Neuronal stem cell (in vitro differentiated cells): Measurements from ENCODE around the gene CD58.
"Not testable (repeated sequence)": the region's sequence is repeated elsewhere in the genome, so short reads cannot be mapped to it uniquely, and the experiment has no call there.

Experiments
- DNase-seq: peaks from one replicate; pipeline ENCODE4 v3.0.0-alpha.2; 2013; ENCODE audit warnings: low spot score
- H2AFZ ChIP-seq: one replicate; pipeline ENCODE4 v1.6.1; 2013; ENCODE audit warnings: mild to moderate bottlenecking, low read length, inconsistent platforms
- H2AK5ac ChIP-seq: 2 replicates; pipeline ENCODE4 v1.6.1; 2013; ENCODE audit warnings: low read depth, mild to moderate bottlenecking, inconsistent platforms, low read length, moderate library complexity, mixed read lengths
- H2BK120ac ChIP-seq: 2 replicates; pipeline ENCODE4 v1.6.1; 2013; ENCODE audit warnings: low read depth, mild to moderate bottlenecking, inconsistent platforms, low read length, moderate library complexity, mixed read lengths
- H2BK12ac ChIP-seq: one replicate; pipeline ENCODE4 v1.6.1; 2013; ENCODE audit warnings: low read length, inconsistent platforms
- H2BK15ac ChIP-seq: 2 replicates; pipeline ENCODE4 v1.6.1; 2013; ENCODE audit warnings: mild to moderate bottlenecking, low read length, inconsistent platforms, mixed read lengths
- H2BK5ac ChIP-seq: one replicate; pipeline ENCODE4 v1.6.1; 2013; ENCODE audit warnings: inconsistent platforms, mild to moderate bottlenecking, low read length, moderate library complexity
- H3K14ac ChIP-seq: one replicate; pipeline ENCODE4 v1.6.1; 2013; ENCODE audit warnings: low read length, inconsistent platforms
- H3K18ac ChIP-seq: 2 replicates; pipeline ENCODE4 v1.6.1; 2013; ENCODE audit warnings: low read length, inconsistent platforms
- H3K23ac ChIP-seq: 2 replicates; pipeline ENCODE4 v1.6.1; 2013; ENCODE audit warnings: low read depth, mild to moderate bottlenecking, mixed read lengths, low read length, inconsistent platforms; ENCODE audit not compliant: poor library complexity
- H3K27ac ChIP-seq: replicated peaks from 3 replicates; pipeline ENCODE4 v1.5.1; 2013; ENCODE audit warnings: low read length, inconsistent platforms
- H3K27me3 ChIP-seq, 3 experiments: 2 replicates each; pipeline ENCODE4 v1.6.1; 2013; ENCODE audit warnings: low read length in 3 of 3, mild to moderate bottlenecking in 2 of 3, inconsistent platforms in 1 of 3, low read depth in 1 of 3, mixed read lengths in 1 of 3, moderate library complexity in 1 of 3; ENCODE audit not compliant: control insufficient read depth in 3 of 3, insufficient read depth in 3 of 3
- H3K36me3 ChIP-seq, 2 donors: replicated peaks in 1 of 2; 2 replicates each; pipeline ENCODE4 v1.6.1; 2013; ENCODE audit warnings: low read length in 2 of 2; ENCODE audit not compliant: control insufficient read depth in 2 of 2, insufficient read depth in 2 of 2
- H3K4ac ChIP-seq: 2 replicates; pipeline ENCODE4 v1.6.1; 2013; ENCODE audit warnings: inconsistent platforms, mild to moderate bottlenecking, low read length, moderate library complexity
- H3K4me1 ChIP-seq, 2 donors: 1 replicate in 1 of 2; 2 replicates in 1 of 2; pipeline ENCODE4 v1.6.1; 2013; ENCODE audit warnings: low read length in 2 of 2, low read depth in 1 of 2; ENCODE audit not compliant: control insufficient read depth in 2 of 2, insufficient read depth in 1 of 2
- H3K4me2 ChIP-seq: one replicate; pipeline ENCODE4 v1.6.1; 2013; ENCODE audit warnings: mild to moderate bottlenecking, low read length, inconsistent platforms; ENCODE audit not compliant: insufficient read depth, poor library complexity, severe bottlenecking
- H3K4me3 ChIP-seq, 2 donors: 2 replicates each; pipeline ENCODE4 v1.5.1; 2013; ENCODE audit warnings: low read length in 2 of 2, mild to moderate bottlenecking in 2 of 2, inconsistent platforms in 1 of 2, moderate library complexity in 1 of 2
- H3K79me1 ChIP-seq: one replicate; pipeline ENCODE4 v1.6.1; 2013; ENCODE audit warnings: low read depth, mild to moderate bottlenecking, inconsistent platforms, low read length, moderate library complexity
- H3K9ac ChIP-seq: one replicate; pipeline ENCODE4 v1.6.1; 2013; ENCODE audit warnings: mild to moderate bottlenecking, low read depth, low read length, inconsistent platforms; ENCODE audit not compliant: poor library complexity
- H3K9me3 ChIP-seq, 2 donors: replicated peaks in 1 of 2; 2 replicates each; pipeline versions ENCODE3 to v1.6.1; 2013; ENCODE audit warnings: low read length in 2 of 2, mild to moderate bottlenecking in 2 of 2, inconsistent platforms in 1 of 2, low read depth in 1 of 2, mixed read lengths in 1 of 2, moderate library complexity in 1 of 2; ENCODE audit not compliant: control insufficient read depth in 2 of 2, insufficient read depth in 1 of 2
- H4K8ac ChIP-seq: one replicate; pipeline ENCODE4 v1.6.1; 2013; ENCODE audit warnings: low read depth, mild to moderate bottlenecking, inconsistent platforms, low read length, moderate library complexity
- H4K91ac ChIP-seq: one replicate; pipeline ENCODE4 v1.6.1; 2013; ENCODE audit warnings: low read length, low read depth, mild to moderate bottlenecking, inconsistent platforms; ENCODE audit not compliant: poor library complexity
- whole genome bisulfite sequencing, 2 donors: extraction: QIAGEN DNeasy Blood & Tissue Kit; methylation state at CpG; one replicate each; pipeline ENCODE4 v1.1.7; 2013; ENCODE audit warnings: missing lambda C conversion rate in 2 of 2, mixed read lengths in 1 of 2; ENCODE audit not compliant: insufficient read length in 2 of 2, insufficient replicate concordance in 1 of 2; ENCODE audit errors: extremely low coverage in 2 of 2; 5-methylcytosine and 5-hydroxymethylcytosine counted together

Gene CD58

DNA sequence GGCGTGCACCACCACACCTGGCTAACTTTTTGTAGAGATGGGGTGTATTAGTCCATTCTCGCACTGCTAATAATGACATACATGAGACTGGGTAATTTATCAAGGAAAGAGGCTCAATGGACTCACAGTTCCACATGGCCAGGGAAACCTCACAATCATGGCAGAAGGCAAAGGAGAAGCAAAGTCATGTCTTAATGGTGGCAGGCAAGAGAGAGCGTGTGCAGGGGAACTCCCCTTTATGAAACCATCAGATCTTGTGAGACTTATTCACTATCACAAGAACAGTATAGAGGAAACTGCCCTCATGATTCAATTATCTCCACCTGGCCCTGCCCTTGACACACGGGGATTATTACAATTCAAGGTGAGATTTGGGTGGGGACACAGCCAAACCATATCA, 8.4 kb downstream of the CD58 start:
- H2BK12ac ChIP-seq, H3K4me1 ChIP-seq, H3K18ac ChIP-seq, H4K91ac ChIP-seq, H3K4me3 ChIP-seq, H4K8ac ChIP-seq, H3K9me3 ChIP-seq, H2BK5ac ChIP-seq, H3K27me3 ChIP-seq, H3K23ac ChIP-seq, H3K36me3 ChIP-seq, H2BK120ac ChIP-seq, H3K9ac ChIP-seq, H3K27ac ChIP-seq, H2AK5ac ChIP-seq, H2AFZ ChIP-seq, H3K14ac ChIP-seq, H3K4me2 ChIP-seq, H2BK15ac ChIP-seq, H3K4ac ChIP-seq, DNase-seq, H3K79me1 ChIP-seq: not testable (repeated sequence)
- WGBS, 2 donors, result no CpG with 5 or more reads among the region's 4 CpGs

DNA sequence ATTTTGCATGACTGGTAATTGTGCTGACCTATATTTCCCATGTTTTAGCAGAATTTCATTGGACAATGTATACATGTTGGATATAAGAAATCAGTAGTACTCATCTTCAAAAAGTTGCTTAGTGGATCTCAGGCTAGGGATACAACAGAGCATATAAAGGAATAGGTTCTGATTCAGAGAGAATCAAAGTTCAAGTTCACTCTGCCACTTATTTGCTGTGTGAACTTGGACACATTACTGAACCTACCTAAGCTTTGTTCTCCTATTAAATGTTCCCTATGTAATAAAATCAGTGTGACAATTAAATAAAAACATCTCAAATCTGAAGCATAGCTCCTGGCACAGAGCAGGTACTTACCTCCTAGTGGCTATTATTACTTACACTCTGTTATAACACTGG, 9.3 kb downstream of the CD58 start:
- H3K79me1 ChIP-seq, result no peaks in the 10 kb centered on the region
- no peak overlapping the region for H3K14ac ChIP-seq
- H2AK5ac ChIP-seq, result no peak overlapping the region
- peaks cover 0 to 5% of the 10 kb centered on the region in 2 donors for H3K9me3 ChIP-seq
- H3K4me1 ChIP-seq, result no peaks in the 10 kb centered on the region
- H3K4me3 ChIP-seq, result no peak overlapping the region
- no peak overlapping the region for H2BK5ac ChIP-seq
- H3K27me3 ChIP-seq, result no peaks in the 10 kb centered on the region
- H3K9ac ChIP-seq, result no peak overlapping the region
- no peak overlapping the region for H3K27ac ChIP-seq
- H3K4me2 ChIP-seq, result no peak overlapping the region
- no peak overlapping the region for H3K4ac ChIP-seq
- H3K23ac ChIP-seq, result no peak overlapping the region
- H2BK12ac ChIP-seq, result no peak overlapping the region
- no peak overlapping the region for H2BK15ac ChIP-seq
- no peak for DNase-seq
- H4K8ac ChIP-seq, result no peak overlapping the region
- no peak overlapping the region for H3K18ac ChIP-seq
- no peak overlapping the region for H4K91ac ChIP-seq
- no peak overlapping the region for H2AFZ ChIP-seq
- H2BK120ac ChIP-seq, result no peak overlapping the region
- no peaks in the 10 kb centered on the region for H3K36me3 ChIP-seq

DNA sequence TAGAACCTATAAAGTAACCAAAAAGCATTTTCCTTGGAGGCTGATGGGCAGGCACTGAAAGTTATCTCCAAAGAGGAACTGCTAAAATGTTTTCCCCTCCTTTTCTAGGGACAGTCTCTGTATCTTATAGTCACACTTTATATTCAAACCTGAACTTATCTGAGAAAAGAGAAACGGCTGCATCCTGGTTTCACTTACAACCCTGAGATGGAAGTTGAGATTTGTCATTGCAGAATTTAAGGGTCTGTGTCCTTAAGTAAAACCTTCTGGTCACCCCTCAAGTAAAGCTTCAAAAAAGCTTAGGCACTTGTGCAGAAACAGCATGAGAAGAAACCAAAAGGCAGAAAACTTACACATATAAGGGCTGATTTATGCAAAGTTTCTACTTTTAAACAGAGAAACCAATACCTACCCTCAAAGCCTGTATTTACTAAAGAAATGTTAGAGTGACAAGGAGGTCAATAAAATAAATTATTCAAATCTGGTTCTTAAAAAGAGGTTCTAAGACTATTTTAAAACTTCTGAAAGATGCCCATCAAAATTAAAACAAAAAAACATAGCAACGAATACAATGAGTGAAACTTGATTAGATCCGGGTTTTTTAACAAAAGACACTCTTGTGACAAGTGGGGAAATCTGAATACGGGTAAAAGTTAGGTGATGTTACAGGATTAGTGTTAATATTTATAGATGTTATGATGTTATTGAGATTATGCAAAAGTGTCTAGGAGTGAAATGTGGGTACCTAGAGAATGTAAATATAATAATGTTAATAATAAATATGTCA, 9.9 kb downstream of the CD58 start:
- Histone ChIP-seq H2AK5ac (no peak overlapping the region), H2BK5ac (no peak overlapping the region), H2BK15ac (no peak overlapping the region), H2AFZ (no peak overlapping the region), H3K4me1 (no peaks in the 10 kb centered on the region), H3K4me2 (no peak overlapping the region), H3K4me3 (no peak overlapping the region), H4K91ac (no peak overlapping the region), H3K27ac (no peak overlapping the region), H3K23ac (no peak overlapping the region), H3K9me3 (peaks cover 0 to 5% of the 10 kb centered on the region in 2 donors), H3K14ac (no peak overlapping the region), H3K18ac (no peak overlapping the region), H3K4ac (no peak overlapping the region), H2BK120ac (no peak overlapping the region), H3K36me3 (no peaks in the 10 kb centered on the region), H3K27me3 (no peaks in the 10 kb centered on the region), H3K9ac (no peak overlapping the region), H4K8ac (no peak overlapping the region), H2BK12ac (no peak overlapping the region), H3K79me1 (no peaks in the 10 kb centered on the region)
- DNase-seq, result no peak
- WGBS, 2 donors, result 100% methylated on average over 1 of the region's 4 CpGs; no CpG with 5 or more reads in 1 of the 2 donors

DNA sequence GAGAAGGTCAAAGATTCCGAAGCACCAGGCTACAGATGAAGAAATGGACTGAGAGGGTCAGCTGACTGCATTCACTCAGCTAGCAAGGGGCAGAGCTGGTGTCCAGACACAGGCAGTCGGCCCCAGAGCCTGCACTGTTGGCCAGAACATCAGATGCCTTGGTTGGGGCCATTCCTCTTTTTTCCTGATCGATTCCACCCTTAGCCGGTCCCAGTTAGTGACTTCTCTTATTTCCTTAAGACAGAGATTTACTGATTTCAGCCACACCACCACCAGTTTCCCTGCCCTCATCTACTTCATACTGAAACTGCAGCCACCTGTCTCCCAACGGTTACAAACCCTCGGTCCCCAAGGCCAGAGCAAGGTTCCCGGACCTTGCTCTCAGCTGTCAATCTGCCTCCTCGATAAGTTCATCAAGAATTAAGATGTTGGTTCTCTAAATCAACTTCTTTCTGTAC, 11.5 kb downstream of the CD58 start:
- no peak overlapping the region for H3K18ac ChIP-seq
- H2BK120ac ChIP-seq, result no peak overlapping the region
- no peak overlapping the region for H4K8ac ChIP-seq
- H2BK12ac ChIP-seq, result no peak overlapping the region
- H3K23ac ChIP-seq, result no peak overlapping the region
- no peak overlapping the region for H3K14ac ChIP-seq
- H3K4ac ChIP-seq, result no peak overlapping the region
- H3K79me1 ChIP-seq, result no peaks in the 10 kb centered on the region
- H2AFZ ChIP-seq, result no peak overlapping the region
- no peak for DNase-seq
- H3K36me3 ChIP-seq, result no peaks in the 10 kb centered on the region
- no peak overlapping the region for H3K4me2 ChIP-seq
- no CpG with 5 or more reads among the region's 8 CpGs for WGBS, 2 donors
- H3K27ac ChIP-seq, result no peak overlapping the region
- no peak overlapping the region for H4K91ac ChIP-seq
- H2BK5ac ChIP-seq, result no peak overlapping the region
- no peak overlapping the region for H2BK15ac ChIP-seq
- no peaks in the 10 kb centered on the region for H3K27me3 ChIP-seq
- H3K4me1 ChIP-seq, result no peaks in the 10 kb centered on the region
- no peak overlapping the region for H3K4me3 ChIP-seq
- H2AK5ac ChIP-seq, result no peak overlapping the region
- H3K9ac ChIP-seq, result no peak overlapping the region
- peaks cover 0 to 5% of the 10 kb centered on the region in 2 donors for H3K9me3 ChIP-seq
